NT2/D1 (cell line): ENCODE results near the gene ZNF518B.

Experiments used
- SUZ12 ChIP-seq: IDR thresholded peaks from 2 replicates; pipeline ENCODE4 v1.6.1; 2011; ENCODE audit not compliant: insufficient read length, insufficient read depth; ENCODE audit errors: extremely low read depth
- YY1 ChIP-seq: IDR thresholded peaks from 2 replicates; pipeline ENCODE4 v1.6.1; 2011; ENCODE audit not compliant: insufficient read length, insufficient read depth
- ZNF274 ChIP-seq: IDR thresholded peaks from 2 replicates; pipeline ENCODE4 v1.6.1; 2011; ENCODE audit warnings: mild to moderate bottlenecking, low read depth, low read length

DNA sequence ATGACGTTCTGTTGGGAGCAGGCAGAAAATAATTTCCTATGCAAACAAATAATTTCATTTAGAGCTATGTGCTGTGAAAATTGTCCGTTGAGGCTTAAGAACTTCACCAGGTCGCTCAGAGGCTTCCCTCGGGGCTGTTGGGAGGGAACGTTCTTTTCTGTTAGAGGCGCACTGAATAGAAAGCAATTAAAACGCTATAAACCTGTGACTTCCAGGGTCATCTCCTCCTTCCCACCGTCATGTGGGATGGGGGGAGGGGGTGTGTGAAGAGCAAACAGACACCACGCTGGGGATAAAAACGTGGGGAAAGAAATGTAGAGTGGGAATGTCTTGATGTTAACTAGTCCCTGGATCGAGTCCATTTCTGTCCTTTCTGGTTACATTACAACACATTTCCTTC, 35.2 kb upstream of the ZNF518B start:
- TF ChIP-seq ZNF274 = no peak
- no peak for TF ChIP-seq YY1
- no peak for TF ChIP-seq SUZ12
